NCI-H2107 (cell line): ENCODE results near the gene KRT33B.

Experiments used
- DNase-seq: peaks from one replicate; lab custom pipeline; 2025; lab: John Stamatoyannopoulos, UW

The KRT33B gene

GRCh38 chr17:41325126-41325525, 44.5 kb downstream of the KRT33B start:
- DNase-seq, result no peak

GRCh38 chr17:41324180-41325075, 45.2 kb downstream of the KRT33B start:
- peak; percentile 8 for DNase-seq

DNA sequence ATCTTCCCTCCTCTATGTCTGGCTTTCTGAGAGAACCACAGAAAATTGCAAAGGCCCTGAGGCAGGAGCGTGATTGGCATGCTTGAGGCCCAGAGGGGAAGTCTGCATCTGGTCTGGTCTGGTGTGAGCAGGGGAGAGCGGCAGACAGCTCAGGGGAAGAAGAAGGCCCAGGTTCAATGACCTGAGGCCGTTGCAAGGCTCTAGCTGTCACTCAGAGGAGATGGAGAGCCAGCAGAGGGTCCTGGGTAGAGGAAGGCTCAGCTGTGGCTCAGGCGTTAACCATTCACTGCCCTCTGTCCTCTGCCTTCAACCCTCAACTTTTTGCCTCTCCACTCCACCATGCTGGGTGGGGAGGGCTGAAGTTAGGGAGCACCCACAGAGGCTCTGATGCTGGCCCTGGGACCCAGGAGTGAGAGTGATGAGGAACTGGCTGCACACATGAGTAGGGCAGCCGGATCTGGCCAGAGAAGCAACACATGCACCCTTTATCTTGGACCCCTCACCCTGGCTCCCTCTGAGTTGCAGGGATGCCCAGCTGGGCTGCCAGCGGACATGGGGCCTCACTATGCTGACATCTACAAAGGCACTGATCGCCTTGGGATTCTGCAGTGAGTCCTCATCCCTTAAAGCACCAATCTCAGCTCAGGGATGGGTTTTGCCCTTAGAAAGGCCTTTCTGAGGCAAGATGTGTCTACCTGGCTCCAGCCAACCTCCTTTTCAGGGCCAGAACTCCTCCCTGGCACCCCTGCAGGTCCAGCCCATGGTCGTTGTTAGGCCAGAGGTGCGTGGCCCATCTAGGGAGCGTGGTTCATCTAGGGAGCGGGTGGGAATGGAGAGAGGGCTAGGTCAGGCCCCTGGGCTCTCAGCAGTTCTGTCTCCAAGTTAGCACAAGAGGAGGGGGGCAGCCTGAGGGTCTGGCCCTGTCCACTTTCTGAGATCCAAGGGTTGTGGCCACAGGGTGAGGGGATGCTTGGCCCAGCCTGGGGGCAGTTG, 46.4 kb downstream of the KRT33B start:
- DNase-seq, result no peak

GRCh38 chr17:41322094-41322902, 47.3 kb downstream of the KRT33B start:
- DNase-seq, result no peak

- DNase-seq, result no peak
Measured at GRCh38 chr17:41318231-41318630, 51.4 kb downstream of the KRT33B start.

DNA sequence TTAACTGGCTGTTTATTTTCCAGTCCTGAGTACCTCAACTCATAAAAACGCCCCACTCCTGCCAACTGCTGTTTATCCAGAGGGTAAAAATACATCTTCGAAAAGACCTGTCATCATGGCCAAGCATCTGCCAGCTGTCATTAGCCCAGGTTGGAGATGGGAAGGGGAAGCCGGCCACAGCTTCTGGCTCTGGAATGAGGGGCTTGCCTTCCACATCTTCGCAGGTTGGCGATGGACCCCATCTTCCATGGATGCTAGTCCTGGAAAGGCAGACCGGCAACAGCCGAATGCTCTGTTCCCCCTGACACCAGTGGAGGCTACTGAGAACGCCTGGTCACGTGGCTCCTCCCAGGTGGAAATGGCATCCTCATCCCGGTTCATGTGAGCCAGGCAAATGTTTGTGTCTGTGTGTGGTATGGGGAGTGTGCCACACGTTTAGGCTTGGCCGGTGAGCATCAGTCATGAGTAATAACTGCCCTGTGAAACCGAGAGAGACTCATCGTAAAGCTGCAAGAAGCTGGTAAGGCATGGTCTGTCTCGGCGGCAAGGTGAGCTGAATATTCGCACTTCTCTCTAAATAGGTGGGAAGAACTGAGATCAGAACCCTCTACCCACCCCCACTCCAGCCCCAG, 53.7 kb downstream of the KRT33B start:
- DNase-seq, result no peak

DNA sequence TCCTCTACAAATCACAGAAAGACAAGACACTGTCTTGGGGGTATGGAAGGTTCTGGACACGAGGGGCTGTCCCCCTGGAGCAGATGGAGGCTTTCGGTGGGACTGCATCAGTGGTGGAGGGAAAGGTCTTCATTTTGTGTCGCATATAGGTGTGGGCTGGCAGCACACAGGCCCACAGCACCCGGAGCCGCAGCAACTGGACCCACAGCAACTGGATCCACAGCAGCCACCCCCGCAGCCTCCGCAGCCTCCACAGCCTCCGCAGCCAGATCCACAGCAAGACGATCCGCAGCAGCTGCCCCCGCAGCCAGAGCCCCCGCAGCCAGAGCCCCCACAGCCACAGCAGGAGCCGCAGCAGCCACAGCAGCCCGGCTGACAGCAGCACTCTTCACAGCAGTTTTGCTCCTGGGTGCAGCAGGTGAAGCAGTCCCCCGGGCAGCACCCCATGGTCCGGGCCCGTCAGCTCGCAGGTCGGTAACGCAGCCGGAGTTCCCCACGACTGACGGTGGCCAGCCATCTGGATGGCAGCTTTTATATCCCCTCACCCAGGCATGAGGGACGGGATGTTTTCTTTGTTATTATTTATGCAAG, 54.3 kb downstream of the KRT33B start, which contains the start of gene KRTAP17-1:
Gene KRTAP17-1, minus strand, starts transcription at position 507 of the 591 bp plus-strand sequence. Its CDS starts 60 bp downstream, at position 447.
- no peak for DNase-seq
